HG03354 (cell line): ENCODE results near the gene NR3C1.
A peak's percentile ranks its signal among the peaks of the same experiment; 100 is the strongest.

Experiments used
- ATAC-seq: cut with Tn5 transposase; IDR thresholded peaks from one replicate; pipeline ENCODE4 v1.9.1; 2021; ENCODE audit warnings: mild to moderate bottlenecking; ENCODE audit not compliant: unreplicated experiment, poor library complexity, severe bottlenecking

The NR3C1 gene

DNA sequence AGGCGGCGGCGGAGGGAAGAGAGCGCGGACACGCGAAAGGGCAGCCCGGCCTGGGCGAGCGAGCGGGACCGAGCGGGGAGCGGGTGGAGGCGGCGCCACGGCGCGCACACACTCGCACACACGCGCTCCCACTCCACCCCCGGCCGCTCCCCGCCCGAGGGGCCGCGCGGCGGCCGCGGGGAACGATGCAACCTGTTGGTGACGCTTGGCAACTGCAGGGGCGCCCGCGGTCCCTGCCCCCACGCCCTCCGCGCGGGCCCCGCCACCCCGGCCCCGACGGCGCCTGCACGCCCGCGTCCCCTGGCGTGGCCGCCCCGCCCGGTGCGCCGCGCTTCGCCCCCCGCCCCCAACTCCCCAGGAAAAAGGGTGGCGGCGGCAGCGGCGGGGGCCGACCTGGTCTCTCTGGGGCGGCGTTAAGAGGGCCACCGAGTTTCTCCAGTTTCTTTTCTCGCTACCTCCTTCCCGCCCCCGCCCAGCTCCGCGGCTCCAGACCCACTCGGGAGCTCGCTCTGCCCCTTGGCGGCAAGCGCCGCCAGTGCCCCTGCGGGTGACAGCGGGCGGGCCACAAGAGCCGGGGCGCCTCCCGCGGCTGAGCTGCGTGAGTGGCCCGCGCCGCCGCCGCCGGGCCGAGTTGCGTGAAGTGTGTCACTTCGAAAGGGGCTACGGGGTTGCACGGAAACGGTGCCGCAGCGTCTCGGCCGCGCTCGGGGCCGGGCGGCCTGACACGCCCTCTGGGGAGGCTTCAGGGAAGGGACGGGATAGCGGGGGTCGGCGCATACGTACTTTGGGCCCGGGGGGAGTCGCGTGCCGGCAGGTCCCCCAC is at the start of gene NR3C1:
NR3C1 (minus strand) TSS at position 94 of the 823 bp plus-strand sequence. CDS start 2,847 bp downstream, outside the sequence.
- peak; percentile 66 for ATAC-seq

DNA sequence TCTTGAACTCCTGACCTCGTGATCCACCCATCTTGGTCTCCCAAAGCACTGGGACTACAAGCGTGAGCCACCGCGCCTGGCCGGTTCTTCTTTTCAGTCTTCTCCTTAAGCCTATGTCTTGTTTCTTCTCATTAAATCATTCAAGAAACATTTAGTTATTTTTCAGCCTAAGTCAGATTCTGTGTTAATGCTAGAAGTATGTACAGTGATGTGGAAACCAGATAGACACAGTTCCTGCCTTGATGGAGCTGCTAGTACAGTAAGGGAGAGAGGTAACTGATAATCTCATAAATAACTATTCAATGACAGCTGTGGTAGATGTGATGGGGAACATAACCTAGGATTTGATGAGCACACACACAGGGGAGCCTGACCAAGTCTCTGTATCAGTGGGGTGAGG is 46.3 kb upstream of the NR3C1 start:
- ATAC-seq = no peak

DNA sequence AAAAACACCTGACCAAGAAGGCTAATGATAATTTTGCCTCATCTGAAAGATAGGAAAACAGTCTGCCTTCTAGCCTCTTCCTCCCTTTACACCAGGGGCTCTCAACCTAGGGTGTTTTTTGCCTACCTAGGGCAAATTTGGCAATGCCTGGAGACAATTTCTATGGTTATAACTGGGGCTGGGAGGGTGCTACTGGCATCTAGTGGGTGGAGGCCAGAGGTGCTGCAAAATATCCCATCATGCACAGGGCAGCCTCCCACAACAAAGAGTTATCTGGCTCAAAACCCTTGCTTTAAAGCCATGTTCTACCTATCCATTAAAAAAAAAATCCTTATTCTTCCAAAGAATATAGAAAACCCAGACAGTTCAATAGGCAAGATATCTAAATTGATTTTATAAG is 45.0 kb upstream of the NR3C1 start:
- ATAC-seq = peak; percentile 56

DNA sequence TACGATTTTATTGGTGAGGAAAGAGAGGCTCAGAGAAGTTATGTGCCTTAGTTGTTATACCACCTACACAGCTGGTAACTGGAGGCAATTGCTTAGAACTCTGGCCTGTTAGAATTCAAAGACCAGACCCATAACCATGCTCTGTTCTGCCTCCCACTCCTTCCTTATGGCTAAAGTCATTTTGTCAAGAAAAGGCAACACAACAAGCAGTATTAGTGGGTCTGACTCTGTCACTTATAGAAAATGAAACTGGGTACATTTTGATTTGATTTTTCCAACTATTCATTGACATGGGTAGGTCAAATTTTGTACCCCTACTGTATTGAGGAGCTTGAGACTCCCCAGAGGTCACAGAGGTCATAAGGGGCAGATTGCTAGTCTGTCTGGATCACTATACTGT is 44.5 kb upstream of the NR3C1 start:
- no peak for ATAC-seq

DNA sequence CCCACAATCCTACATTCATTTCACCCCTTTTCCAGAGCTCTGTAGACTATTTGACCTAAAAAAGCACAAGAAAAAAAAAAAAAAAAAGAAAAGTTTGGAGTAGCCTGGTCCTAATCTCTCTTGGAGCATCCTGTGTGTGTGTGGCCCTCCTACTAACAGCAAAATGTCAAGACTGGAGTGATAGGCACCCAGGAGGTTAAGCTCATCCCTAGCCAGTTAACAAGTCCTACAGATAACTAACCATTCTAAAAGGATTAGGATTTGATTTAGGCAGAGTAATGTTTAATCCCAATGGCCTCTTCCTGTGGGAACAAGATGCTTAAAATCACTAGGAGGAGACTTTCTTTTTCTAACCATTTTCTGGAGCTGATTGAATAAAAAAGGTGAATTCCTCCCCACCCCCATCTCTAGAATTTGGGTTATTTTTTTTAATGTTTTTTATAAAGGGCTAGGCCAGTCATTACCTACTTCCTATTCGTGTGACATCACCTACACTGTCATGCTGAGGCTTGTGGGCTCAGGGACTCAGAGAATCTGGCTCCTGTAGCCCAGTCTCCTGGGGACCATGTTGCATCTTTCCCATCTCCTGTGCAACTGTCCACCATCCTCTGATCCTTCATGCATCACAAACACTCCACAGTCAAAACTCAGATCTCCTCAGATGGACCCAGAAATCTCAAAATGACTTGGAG is 43.2 kb upstream of the NR3C1 start:
- ATAC-seq = peak; percentile 67

DNA sequence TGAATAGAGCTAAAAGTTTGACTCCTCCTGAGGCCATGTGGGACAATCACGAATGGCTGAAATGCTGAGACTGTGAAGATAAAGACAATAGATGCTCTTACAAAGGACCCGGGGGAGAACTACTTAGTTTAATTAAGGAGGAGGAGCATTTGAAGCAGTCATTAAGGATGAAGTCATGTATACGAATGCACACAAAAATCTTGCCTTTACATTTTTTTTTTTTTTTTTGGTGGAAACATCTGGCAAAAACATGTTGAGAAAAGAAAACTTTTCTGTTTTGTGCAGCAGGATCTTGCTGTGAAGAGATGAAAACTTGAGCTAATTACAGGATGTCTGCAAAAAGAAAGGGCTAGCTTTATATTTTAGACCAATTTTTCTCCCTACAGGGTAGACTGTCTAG is 42.3 kb upstream of the NR3C1 start:
- no peak for ATAC-seq

DNA sequence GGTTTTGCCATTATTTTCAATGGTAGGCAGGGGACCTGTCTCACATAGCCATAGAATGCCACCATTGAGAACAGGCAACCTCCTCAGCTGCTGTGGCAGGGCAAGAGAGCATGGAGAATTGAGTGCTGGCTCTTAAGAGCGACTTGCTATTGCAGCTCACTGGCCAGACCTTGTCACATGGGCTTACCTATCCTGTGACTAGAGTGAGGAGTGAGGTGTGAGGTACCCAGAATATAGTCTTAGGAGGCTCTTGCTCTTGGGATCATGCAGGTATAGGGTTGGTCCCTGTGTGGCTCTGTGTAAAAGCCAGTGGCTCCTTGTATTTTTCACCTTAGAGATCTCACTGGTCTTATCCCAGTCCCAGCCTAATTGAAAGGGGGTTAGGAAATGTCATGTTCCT is 39.8 kb upstream of the NR3C1 start:
- no peak for ATAC-seq

DNA sequence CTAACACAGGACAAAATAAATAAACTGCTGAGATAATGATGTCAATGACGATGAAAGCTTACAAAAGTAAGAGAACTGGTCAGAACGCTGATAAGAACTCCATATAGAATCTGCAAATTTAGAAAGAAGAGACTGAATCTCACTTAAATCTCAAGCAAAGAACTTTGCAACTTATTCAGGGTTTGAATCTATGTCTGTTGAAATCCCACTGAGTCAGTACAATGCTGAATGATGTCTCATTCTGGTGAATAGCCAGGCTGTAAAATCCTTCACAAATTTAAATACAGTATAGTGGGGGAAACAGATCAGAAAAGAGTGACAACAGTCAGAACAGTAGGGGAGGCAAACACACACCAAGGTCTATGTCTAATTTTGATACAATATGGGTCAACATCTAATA is 38.9 kb upstream of the NR3C1 start:
- no peak for ATAC-seq

DNA sequence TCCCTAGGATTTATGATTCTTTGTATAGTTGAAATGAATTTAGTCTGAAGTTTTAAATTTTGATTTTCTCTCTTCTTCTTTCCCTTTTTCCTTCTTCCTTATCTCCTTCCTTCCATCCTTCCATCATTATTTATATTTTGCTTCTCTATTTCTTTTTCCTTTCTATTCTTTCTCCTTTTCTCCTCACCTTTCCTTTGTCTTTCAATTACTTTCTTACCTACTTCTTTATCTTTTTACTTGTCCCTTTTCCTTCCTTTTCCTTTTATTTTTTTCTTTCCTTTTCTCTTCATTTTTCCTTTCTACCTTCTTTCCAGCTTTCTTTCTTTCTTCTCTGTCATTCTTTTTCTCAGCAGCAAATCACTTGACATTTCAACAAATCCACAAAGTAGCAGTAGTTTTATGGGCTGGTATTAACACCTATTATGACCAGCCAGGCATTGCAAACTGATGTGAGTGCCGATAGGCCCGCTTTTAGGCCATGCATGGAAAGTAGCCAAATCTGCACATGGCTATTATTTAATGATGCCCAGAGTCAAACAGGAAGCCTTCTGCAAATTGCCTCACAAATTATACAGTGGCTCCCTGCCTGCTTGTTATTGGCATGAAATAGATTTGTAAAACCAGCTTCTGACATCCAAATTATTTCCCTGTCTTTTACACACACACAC is 37.1 kb upstream of the NR3C1 start:
- ATAC-seq = no peak

DNA sequence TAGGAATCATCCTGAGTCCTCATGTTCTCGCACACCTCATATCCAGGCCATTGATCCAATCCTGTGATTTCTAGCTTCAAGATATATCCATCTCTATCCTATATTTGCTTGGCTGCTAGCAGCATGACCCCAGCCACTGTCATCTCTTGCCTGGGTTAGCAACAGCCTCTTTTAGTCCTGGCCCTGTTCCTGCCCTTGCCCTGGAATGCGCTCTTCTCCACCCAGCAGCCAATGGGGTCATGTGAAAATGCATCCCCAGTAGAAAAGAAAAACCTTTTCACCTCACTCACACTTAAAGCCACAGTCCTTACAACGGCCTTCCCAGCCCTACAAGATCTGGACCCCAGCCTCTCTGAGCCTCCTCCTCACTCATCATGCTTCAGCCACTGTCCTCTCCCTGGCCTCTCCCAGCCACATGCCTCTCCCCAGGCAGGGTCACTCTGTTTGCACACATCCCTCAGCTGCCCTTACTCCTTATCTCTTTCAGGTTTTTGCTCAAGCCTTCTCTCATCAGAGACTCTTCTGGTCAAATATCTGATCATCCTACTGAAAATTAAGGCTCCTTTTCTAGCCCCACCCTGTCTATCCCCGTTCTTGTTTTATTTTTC is 34.3 kb upstream of the NR3C1 start:
- ATAC-seq = no peak

DNA sequence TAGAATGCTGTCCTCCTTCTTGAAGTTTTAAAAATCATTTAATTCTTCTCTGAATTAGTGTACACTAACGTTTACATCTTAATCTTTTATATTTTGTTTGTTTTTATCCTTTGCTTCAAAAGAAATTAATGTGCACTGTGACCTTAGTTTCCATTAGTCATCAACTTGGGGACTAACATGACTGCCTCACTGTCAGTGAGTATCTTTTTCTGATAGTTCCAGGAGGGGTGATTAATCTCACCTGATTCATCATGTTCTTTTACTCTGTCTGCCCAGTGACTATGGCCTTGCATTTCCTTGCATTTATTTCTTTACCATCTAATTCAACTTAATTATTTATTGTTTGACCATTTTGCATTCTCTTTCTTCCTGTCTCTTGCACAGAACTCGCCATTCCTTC is 33.4 kb upstream of the NR3C1 start:
- no peak for ATAC-seq

DNA sequence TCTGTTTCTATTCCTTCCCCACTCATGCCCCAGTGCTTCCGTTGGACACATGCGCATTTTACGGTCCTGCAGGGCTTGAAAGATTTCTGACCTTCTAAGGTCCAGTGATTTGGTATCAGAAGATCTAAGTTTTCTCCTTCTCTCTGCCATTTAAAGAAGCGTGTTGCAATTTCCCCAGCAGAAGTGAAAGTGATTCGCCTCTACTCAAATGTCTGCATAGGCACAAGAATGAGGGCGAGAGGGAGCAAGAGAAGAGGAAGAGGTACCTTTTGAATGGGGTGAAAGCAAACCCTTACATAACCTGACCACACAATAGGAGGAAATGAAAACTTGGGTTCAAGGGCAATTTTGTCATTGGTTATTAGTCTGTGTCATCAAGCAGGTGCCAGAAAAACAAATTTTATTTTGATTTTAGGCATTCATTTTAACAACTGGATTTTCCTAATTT is 31.7 kb upstream of the NR3C1 start:
- ATAC-seq = peak; percentile 86

DNA sequence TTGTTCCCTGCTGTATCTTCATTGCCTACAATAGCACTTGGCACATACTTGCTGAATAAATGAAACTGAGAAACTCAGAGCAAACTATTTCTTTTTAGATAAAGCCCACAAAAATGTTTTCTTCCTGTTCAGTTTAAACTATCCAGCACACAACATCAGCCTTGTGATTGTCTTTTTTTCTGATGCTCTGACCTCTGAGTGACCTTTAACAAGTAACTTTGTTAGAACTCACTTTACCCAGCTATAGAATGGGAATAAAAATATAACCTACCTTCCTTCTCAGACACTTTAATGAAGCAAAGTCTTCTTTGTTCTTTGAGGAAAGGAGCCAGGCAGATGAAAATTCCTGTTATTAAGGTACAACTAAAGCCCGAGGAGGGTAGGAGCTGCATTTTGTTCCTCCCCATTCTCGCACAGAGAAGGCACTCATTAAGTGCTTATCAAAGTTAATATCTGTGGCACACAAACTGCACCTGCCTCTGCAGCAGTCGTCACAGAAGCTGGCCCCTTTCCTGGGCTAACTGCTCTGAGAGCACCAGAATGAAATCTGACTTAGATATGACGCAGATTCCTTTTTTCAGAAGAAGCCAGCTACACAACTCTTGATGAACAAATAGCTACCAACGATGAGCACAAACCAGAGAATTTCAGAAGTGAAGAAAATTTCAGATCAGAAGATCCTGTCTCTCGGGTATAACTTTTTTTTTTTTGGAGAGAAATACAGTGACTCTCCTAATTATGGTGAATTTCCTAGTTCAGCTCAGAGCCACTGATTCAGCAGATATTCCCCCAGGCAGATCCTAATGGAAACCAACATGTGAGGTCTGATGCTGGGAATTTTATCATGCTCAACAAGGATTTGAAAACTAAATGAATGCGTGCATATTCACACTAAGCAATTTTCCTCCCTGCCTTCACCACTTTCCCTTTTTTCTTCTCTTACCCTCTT is 31.0 kb upstream of the NR3C1 start:
- ATAC-seq = peak; percentile 54

DNA sequence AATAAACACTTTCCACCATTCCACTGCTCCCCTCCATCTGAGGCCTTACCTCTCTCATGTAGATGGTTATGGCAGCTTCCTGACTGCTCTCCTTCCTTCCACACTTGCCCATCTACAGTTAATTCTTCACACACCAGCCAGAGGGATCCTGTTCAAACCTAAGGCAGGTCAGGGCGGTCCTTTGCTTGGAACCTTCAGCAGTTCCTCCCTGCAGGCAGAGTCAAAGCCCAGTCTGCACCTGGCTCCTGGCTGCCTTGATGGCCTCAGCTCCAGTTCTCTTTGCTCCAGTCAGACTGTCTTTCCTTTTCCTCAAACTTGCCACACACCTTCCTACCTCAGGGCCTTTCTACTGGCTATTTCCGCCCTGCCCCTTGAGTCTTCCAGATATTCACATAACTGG is 30.2 kb upstream of the NR3C1 start:
- ATAC-seq = no peak

DNA sequence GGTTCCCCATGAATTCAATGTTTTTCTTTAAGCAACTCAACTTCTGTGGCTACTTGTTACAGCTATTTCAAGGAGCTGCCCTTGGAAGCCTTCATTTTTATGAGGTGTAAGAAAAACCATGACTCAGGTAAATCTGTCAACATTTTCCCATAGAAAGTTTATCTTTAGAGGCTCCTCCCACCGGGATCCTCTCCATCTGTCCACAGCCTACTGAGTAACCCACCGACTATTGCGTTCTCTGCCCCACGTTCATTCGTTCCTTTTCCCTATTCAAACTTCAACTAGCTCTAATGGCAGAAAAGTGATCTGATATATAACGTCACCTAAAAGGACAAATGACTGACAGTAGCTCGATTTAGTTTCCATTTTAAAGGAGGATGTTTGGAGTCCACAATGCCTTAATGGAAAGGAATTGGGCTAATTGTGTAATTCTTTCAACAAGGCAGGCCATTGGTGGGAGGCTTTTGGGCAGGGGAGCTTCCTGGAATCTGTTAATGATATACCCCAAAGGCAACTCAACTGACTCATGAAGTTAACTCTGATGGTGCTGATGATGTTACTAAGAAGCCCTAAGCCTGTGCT is 29.3 kb upstream of the NR3C1 start:
- peak; percentile 48 for ATAC-seq

DNA sequence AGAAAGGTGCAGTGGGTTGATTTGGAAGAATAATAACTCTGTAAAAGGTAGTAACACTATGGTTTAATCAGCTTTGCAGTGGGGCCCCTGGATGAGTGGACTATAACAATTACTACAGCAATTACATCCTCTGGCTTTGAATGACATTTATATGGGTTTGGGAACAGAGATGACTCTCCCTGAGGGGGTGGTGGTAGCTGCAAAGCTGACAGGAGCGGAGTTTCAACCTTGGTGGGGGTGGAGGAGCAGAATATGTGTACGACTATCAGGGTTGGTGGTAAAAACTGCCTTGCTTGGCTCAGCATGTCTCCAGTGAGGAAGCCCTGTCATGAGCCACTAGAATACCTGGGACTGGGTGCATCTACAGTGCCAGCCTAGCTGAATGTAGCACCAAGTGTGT is 28.3 kb upstream of the NR3C1 start:
- ATAC-seq = no peak

DNA sequence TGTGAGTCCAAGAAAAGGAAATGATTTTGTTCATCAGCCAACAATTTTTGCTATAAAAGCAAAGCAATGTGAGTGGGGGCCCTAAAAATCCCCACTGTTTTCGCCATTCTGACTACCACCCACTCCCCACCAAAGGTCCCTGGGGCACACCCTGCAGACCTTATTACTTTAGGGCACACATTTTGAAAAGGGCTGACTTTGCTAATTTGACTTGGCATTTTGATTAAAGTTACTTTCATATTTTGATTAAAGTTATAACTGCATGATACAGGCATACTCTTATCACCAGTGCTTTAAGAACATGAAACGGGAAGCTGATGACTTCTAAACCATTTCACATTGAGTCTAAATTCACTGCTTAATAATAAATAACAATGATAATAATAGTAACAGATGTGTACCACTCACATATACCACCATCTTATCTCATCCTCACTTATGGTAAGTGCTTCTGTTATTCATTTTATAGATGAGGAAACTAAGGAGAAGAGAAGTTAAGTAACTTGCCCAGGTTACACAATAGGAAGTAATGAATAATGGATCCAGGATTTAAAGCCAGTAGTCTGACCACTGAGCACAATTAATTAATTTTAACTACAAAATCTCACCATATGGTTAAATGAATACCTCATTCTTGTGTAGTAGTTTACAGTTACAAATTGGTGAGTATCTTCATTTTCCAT is 25.4 kb upstream of the NR3C1 start:
- no peak for ATAC-seq

DNA sequence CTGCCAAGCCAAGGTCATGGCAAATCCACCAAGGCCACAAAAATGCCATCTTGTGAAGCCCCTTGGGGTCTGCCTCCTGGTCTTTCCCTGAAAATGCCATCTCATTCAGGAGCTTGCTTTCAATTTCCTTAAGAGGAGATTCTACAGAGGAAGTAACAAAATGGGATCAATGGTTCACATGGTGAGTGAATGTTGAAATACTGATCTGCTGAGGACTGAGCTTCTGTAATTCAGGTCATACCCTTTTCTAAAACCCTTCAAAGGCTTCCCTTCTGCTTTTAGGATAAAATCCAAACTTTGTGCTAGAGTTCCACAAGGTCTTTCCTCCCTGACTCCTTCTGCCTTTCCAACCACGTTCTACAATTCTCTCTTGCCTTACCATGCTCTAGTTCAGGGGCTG is 24.7 kb upstream of the NR3C1 start:
- ATAC-seq = no peak
